ENCODE data around the gene ABLIM2.

DNA sequence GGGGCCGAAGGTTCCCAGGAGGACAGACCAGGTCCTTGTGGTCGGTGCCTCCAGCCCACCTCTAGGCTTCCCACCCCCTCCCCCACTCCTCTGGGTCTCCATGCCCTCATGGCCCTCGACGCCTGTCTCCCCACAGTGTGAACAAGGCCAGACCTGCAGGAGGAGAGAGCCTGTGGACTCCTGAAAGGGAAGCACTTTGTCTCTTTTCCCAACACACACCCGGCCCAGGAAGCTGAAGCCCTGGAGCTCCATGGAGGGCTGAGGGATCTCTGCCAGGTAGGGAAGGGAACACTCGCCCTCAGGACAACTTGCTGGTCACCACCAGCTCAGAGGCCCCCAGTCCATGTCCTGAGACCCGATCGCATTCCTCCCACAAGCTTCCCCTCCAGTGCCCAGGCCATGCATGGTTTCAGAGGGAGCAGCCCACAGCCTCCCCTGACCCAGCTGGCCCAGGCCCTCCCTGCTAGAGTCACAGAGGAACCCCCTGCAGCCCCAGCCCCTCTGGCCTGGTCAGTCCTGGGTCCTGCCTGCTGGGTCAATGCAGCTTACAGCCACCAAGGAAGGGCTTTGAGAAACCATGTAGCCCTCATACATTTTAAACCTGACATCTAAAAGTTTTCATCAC is 60.8 kb downstream of the ABLIM2 start:
- TF ChIP-seq, protein P1, sequence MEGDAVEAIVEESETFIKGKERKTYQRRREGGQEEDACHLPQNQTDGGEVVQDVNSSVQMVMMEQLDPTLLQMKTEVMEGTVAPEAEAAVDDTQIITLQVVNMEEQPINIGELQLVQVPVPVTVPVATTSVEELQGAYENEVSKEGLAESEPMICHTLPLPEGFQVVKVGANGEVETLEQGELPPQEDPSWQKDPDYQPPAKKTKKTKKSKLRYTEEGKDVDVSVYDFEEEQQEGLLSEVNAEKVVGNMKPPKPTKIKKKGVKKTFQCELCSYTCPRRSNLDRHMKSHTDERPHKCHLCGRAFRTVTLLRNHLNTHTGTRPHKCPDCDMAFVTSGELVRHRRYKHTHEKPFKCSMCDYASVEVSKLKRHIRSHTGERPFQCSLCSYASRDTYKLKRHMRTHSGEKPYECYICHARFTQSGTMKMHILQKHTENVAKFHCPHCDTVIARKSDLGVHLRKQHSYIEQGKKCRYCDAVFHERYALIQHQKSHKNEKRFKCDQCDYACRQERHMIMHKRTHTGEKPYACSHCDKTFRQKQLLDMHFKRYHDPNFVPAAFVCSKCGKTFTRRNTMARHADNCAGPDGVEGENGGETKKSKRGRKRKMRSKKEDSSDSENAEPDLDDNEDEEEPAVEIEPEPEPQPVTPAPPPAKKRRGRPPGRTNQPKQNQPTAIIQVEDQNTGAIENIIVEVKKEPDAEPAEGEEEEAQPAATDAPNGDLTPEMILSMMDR (IDR thresholded peaks at IDR 0.05) = no peak
- TF ChIP-seq POLR2A (IDR thresholded peaks at IDR 0.05) = no peak

Measured in lower leg skin (tissue), 3 donors.